ENCODE measurements around the gene ADCK1. TPM values are rescaled to one million over a fixed set of nuclear protein-coding genes. Genes with fewer than 3 reads are reported as not detected.

ADCK1 gene
- polyA plus RNA-seq, 3 donors = 3.7 to 33.0 (median 5.4) TPM

DNA sequence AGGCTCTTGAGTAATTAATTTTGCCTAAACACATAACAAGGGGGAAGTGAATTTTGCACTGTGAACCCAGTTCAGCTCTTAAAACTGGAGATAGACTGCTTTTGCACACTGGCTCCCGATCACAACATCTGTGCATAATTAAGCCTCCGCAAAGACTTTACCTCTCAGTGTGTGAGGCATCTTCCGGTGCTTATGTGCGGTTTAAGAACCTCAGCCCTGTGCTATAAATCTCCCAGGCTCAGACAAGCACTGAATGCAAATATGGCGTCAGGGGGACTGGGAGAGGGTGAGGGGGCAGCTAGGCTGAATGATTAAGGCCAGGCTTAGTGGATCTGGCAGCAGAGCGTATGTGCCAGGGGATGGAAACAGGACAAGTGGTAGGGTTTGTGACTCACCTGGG lies 103.3 kb downstream of the ADCK1 start:
- H3K27me3 Mint-ChIP-seq (ENCODE audit: low read depth in 3 of 3) = peaks cover 0 to 1% (median 0%) of the 10 kb centered on the region in 3 donors
- TF ChIP-seq, protein P1, sequence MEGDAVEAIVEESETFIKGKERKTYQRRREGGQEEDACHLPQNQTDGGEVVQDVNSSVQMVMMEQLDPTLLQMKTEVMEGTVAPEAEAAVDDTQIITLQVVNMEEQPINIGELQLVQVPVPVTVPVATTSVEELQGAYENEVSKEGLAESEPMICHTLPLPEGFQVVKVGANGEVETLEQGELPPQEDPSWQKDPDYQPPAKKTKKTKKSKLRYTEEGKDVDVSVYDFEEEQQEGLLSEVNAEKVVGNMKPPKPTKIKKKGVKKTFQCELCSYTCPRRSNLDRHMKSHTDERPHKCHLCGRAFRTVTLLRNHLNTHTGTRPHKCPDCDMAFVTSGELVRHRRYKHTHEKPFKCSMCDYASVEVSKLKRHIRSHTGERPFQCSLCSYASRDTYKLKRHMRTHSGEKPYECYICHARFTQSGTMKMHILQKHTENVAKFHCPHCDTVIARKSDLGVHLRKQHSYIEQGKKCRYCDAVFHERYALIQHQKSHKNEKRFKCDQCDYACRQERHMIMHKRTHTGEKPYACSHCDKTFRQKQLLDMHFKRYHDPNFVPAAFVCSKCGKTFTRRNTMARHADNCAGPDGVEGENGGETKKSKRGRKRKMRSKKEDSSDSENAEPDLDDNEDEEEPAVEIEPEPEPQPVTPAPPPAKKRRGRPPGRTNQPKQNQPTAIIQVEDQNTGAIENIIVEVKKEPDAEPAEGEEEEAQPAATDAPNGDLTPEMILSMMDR (IDR thresholded peaks at IDR 0.05) = no peak
- intact Hi-C loops (cut with micrococcal nuclease) = no loop called here
- peaks cover 11 to 20% of the 10 kb centered on the region in 2 donors for H3K36me3 Mint-ChIP-seq
- Histone ChIP-seq H3K79me2 (ENCODE audit: insufficient read depth, low read length) (no peaks in the 10 kb centered on the region), H3K9me3 (replicated peaks in 1 of 2; ENCODE audit: control insufficient read depth in 1 of 2, insufficient read depth in 1 of 2, low read length in 2 of 2) (no peaks in the 10 kb centered on the region), H3K4me3 (replicated peaks in 1 of 3; ENCODE audit: low read depth in 2 of 3, low read length in 3 of 3) (no peak overlapping the region), H3K4me1 (ENCODE audit: control insufficient read depth in 1 of 2, insufficient read depth in 2 of 2, low read length in 2 of 2) (no peaks in the 10 kb centered on the region), H3K27me3 (ENCODE audit: control insufficient read depth in 2 of 2, insufficient read depth in 2 of 2, low read length in 2 of 2) (no peaks in the 10 kb centered on the region), H3K36me3 (replicated peaks in 1 of 2; ENCODE audit: control insufficient read depth in 1 of 2, insufficient read depth in 2 of 2, low read length in 2 of 2) (no peaks in the 10 kb centered on the region), H3K27ac (ENCODE audit: low read depth in 1 of 2, low read length in 2 of 2) (no peak overlapping the region), H2AFZ (ENCODE audit: insufficient read depth, low read depth, low read length, poor library complexity, severe bottlenecking) (no peak overlapping the region), H4K20me1 (ENCODE audit: insufficient read depth, low read length) (no peaks in the 10 kb centered on the region), H3K9ac (ENCODE audit: insufficient read depth, low read length, poor library complexity, severe bottlenecking) (no peak overlapping the region), H3K4me2 (replicated peaks; ENCODE audit: extremely low read depth, low read length, poor library complexity, severe bottlenecking) (no peak overlapping the region)
- H3K4me1 Mint-ChIP-seq = no peaks in the 10 kb centered on the region
- no peak overlapping the region for H3K4me3 Mint-ChIP-seq
- no peak for DNase-seq
- peaks cover 0 to 5% (median 0%) of the 10 kb centered on the region in 7 donors for H3K9me3 Mint-ChIP-seq
- no peak overlapping the region for H3K27ac Mint-ChIP-seq
- WGBS (ENCODE audit: insufficient coverage) = 91% methylated on average over 5 of the region's 6 CpGs

- peaks cover 0 to 2% (median 0%) of the 10 kb centered on the region in 3 donors for H3K27me3 Mint-ChIP-seq (ENCODE audit: low read depth in 3 of 3)
- WGBS (ENCODE audit: insufficient coverage) = 100% methylated on average over 6 of the region's 8 CpGs
Measured at GRCh38 chr14:77903937-77904617, 104.2 kb downstream of the ADCK1 start.

More at GRCh38 chr14:77903937-77904617, 104.2 kb downstream of the ADCK1 start:
- Histone ChIP-seq H2AFZ (ENCODE audit: insufficient read depth, low read depth, low read length, poor library complexity, severe bottlenecking) (no peak overlapping the region), H3K27ac (ENCODE audit: low read depth in 1 of 2, low read length in 2 of 2) (no peak overlapping the region), H3K79me2 (ENCODE audit: insufficient read depth, low read length) (no peaks in the 10 kb centered on the region), H3K27me3 (ENCODE audit: control insufficient read depth in 2 of 2, insufficient read depth in 2 of 2, low read length in 2 of 2) (no peaks in the 10 kb centered on the region), H3K4me1 (ENCODE audit: control insufficient read depth in 1 of 2, insufficient read depth in 2 of 2, low read length in 2 of 2) (peaks cover 4 to 5% of the 10 kb centered on the region in 2 donors), H3K9ac (ENCODE audit: insufficient read depth, low read length, poor library complexity, severe bottlenecking) (no peak overlapping the region), H3K36me3 (replicated peaks in 1 of 2; ENCODE audit: control insufficient read depth in 1 of 2, insufficient read depth in 2 of 2, low read length in 2 of 2) (no peaks in the 10 kb centered on the region), H3K4me2 (replicated peaks; ENCODE audit: extremely low read depth, low read length, poor library complexity, severe bottlenecking) (no peak overlapping the region), H3K9me3 (replicated peaks in 1 of 2; ENCODE audit: control insufficient read depth in 1 of 2, insufficient read depth in 1 of 2, low read length in 2 of 2) (no peaks in the 10 kb centered on the region), H4K20me1 (ENCODE audit: insufficient read depth, low read length) (no peaks in the 10 kb centered on the region), H3K4me3 (replicated peaks in 1 of 3; ENCODE audit: low read depth in 2 of 3, low read length in 3 of 3) (no peak overlapping the region)
- no peak for DNase-seq
- peaks cover 0 to 5% (median 0%) of the 10 kb centered on the region in 7 donors for H3K9me3 Mint-ChIP-seq
- peaks cover 6% of the 10 kb centered on the region for H3K4me1 Mint-ChIP-seq
- intact Hi-C loops (cut with micrococcal nuclease) = no loop called here
- peaks cover 9 to 22% of the 10 kb centered on the region in 2 donors for H3K36me3 Mint-ChIP-seq
- H3K27ac Mint-ChIP-seq = no peak overlapping the region
- TF ChIP-seq, protein P1 (IDR thresholded peaks at IDR 0.05) = no peak
- H3K4me3 Mint-ChIP-seq = no peak overlapping the region
